ENCODE measurements around the gene SRD5A3.

DNA sequence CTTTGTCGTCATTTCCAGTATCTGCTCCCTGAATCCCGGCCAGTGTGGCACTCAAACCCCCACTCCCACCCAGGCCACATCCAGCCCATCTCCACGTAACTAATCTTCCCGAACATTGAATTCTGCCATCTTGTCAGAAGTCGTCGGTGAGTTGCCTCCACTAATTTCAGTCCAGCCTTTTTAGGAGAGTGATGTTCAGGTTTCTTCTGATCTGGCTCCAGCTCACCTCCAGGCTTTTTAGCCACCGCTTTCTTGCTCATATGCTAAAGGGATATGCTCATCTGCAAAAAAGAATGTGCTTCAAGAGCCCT, 51.0 kb downstream of the SRD5A3 start:
- TF ChIP-seq POLR2AphosphoS5 (IDR thresholded peaks at IDR 0.05): no peak
- TF ChIP-seq, protein P1, sequence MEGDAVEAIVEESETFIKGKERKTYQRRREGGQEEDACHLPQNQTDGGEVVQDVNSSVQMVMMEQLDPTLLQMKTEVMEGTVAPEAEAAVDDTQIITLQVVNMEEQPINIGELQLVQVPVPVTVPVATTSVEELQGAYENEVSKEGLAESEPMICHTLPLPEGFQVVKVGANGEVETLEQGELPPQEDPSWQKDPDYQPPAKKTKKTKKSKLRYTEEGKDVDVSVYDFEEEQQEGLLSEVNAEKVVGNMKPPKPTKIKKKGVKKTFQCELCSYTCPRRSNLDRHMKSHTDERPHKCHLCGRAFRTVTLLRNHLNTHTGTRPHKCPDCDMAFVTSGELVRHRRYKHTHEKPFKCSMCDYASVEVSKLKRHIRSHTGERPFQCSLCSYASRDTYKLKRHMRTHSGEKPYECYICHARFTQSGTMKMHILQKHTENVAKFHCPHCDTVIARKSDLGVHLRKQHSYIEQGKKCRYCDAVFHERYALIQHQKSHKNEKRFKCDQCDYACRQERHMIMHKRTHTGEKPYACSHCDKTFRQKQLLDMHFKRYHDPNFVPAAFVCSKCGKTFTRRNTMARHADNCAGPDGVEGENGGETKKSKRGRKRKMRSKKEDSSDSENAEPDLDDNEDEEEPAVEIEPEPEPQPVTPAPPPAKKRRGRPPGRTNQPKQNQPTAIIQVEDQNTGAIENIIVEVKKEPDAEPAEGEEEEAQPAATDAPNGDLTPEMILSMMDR (IDR thresholded peaks at IDR 0.05): no peak
- TF ChIP-seq POLR2A (IDR thresholded peaks at IDR 0.05; ENCODE audit: low read depth): no peak
